NCI-H748 treated with DMSO at 0.1 percent for 48 hours (cell line): ENCODE data around the gene CMIP.
A peak's percentile ranks its signal among the peaks of the same experiment; 100 is the strongest.
"Not testable (repeated sequence)": the region's sequence is repeated elsewhere in the genome, so short reads cannot be mapped to it uniquely, and the experiment has no call there.

Experiments used
- DNase-seq: peaks from one replicate; lab custom pipeline; 2025; lab: John Stamatoyannopoulos, UW

CMIP gene

DNA sequence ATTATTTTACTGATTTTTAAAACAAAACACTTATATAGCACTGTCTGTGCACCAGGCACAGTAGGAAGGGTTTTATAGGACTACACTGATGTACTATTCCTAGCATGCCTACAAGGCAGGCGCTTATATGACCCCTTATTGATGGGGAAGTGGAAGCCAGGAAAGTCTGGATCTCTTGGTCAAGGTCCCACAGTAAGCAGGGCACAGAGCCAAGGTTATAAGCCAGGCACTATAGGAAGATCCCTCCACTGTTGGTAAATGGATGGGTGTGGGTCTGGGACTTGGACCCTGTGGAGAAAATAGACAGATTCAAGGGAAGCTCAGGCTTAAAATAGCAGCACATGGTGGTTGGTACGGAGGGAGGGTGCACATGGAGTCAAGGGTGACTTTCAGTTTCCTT, 275.4 kb downstream of the CMIP start:
- no peak for DNase-seq

DNA sequence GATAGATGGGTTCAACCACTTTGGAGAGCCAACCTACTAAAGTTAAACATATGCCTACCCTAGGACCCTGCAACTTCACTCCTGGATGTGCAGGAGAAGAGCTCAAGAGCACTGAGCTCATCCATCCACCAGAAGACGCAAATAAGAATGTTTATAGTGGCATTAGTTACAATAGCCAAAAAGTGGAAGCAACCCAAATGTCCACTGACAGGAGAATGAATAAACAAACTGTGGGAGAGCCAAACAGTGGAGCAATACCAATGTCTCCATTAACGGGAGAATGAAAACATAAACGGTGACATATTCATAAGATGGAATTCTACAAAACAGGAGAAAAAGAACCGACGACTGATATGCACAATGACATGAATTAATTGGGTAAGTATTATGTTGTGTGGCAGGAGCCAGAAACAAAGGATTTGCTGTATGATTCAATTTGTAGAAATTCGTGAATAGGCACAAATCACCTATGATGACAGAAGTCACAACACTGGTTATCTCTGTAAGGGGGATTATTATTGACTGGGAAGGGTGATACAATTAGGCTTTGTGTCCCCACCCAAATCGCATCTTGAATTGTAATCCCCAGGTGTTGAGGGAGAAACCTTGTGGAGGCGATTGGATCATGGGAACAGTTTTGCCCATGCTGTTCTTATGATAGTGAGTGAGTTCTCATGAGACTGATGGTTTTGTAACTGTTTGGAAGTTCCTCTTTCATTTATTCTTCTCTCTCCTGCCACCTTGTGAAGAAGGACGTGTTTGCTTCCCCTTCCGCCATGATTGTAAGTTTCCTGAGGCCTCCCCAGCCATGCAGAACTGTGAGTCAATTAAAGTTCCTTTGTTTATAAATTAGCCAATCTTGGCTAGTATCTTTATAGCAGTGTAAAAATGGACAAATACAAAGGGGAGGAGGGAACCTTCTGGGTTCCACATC, 276.6 kb downstream of the CMIP start:
- no peak for DNase-seq

DNA sequence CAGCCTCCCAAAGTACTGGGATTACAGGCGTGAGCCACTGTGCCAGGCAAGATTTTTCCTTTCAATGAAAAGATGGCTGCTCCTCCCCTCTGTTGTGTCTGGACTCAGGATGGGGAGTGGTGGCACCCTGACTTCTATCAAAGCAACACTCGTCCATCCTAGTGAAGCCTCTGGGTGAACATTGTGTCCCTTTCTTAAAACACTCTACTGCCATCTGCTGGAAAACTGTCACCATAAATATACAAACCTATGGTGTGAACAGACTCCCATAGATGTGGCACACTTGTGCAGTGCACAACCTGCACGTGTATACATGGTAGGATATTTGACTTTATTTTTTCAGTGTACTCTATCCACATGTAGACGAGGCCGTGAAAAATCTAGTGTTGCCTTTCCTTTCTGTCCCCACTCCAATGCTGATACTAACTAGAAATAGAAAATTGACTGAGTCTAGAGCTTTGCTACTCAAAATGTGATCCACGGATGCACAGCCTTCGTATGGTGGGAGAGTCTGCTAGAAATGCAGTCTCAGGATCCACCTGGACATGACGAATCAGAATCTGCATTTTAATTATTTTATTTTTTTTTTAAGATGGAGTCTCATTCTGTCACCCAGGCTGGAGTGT, 278.6 kb downstream of the CMIP start:
- peak; percentile 60 for DNase-seq

DNA sequence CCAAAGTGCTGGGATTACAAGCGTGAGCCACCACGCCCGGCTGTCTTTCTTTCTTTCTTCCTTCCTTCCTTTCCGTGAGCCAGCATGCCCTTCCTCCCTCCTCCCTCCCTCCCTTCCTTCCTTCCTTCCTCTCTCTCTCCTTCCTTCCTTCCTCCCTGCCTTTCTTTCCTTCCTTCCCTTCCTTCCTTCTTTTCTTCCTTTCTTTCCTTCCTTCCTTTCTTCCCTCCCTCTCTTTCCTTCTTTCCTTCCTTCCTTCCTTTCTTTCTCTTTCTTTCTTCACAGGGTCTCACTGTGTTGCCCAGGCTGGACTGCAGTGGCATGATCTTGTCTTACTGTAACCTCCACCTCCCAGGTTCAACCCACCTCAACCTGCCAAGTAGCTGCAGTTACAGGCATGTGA, 283.8 kb downstream of the CMIP start:
- DNase-seq, result no peak

DNA sequence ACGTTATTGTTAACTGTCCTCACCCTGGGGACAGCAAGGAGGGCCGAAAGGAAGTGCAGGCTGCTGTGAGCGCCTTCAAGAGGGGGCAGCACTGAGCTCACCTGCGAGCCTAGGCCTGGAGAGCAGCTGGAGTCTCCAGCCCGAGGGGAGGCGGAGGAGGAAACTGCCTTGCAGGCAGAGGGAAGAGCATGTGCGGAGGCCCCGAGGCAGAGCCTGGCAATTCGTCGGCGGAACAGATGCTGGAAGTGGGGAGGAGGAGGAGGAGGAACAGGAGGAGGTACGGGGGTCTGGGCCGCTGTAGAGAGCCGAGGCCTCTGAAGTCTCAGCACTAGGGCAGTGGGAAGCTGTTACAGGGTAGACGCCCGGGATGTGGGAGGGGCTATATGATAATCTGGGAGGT, 284.8 kb downstream of the CMIP start:
- DNase-seq, result no peak

DNA sequence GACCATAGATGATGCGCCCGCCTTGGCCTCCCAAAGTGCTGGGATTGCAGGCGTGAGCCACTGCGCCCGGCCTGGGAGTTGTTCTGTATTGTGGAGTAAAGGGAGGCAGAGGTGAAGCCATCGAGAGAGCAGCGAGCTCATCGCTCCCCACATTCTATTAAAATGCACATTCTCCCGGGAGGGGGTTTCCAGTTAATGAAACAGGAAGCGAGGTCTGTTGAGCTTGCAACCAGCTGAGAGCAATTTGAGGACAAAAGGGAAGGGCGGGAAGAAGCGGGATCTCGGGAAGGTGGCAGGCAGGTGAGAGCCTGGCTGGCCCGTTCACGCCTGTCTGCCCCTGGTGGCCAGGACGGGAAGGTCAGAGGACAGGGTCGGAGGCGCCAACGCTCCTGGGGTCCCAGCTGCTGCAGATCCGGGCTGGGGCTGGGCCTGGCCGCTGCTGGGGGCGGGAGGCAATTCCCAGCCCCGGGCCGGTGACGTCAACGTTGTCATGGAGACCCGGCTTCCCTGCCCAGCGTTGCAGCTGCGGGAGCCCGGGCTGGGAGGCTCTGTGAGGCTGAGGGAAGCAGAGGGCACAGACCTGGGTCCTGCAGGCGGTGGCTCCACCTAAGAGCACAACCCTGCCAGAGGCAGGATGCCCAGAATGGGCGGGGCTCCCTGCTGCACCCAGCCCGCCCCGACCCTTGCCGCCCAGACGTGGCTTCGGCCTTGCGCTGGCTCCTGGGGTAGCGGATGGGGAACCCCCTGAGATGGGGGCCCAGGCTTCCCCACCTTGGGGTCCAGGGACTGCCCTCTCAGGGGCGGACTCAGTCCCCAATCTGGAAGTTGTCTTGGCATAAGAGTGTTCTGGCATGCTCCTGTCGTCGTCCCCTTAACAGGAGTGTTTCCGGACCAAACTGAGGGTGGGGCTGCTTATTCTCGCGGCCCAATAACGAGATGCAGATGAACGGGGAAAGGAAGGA, 285.8 kb downstream of the CMIP start:
- DNase-seq, result peak; percentile 86

DNA sequence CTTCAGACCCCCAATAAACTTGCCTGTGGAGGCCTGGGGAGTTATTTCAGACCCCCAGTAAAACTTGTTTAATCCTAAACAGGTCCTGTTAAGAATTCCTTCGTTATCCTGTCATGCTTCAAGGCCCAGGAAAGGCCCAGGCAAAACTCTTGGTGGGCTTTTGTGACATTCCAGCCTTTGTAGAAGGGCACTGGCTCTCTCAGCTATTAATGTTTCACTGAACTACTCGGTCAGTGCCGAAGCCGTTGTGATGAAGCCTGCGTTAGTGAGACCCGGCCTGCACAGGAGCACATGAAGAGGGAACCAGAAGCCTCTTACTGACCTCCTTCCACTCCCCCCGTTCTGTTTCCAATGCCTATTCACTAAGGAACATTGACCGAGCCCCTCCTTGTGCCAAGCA, 287.0 kb downstream of the CMIP start:
- DNase-seq, result no peak

DNA sequence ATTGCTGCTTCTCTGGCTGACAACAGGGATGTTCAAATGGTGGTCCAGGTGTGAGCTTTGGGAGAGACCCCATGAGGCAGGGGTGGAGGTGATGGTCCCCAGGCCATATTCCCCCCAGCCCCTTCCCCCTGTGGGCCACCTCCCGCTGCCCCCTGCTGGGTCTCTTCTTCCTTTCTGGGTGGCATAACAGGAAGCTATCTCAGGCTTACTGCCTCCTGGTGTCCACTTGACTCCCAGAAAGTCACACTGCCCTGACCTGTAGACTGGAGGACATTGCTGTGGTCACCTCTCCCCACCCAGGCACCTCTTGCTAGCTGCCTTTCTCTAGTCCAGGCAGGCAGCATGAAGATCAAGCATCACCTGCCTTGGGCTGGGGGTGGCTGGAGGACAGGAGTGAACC, 288.1 kb downstream of the CMIP start:
- no peak for DNase-seq

DNA sequence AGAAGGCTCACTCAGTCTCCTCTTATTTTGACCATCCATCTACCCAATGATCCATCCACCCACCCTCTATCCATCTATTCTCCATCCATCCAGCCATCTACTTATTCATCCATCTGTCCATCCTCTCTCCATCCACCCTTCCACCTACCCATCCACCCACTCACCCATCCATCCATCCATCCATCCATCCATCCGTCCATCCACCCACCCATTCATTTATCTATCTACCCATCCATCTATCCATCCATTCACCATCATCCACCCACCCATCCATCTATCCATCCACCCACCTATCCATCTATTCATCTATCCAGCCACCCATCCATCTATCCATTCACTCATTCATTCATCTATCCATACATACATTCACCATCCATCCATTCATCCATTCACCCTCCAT, 288.7 kb downstream of the CMIP start:
- no peak for DNase-seq

DNA sequence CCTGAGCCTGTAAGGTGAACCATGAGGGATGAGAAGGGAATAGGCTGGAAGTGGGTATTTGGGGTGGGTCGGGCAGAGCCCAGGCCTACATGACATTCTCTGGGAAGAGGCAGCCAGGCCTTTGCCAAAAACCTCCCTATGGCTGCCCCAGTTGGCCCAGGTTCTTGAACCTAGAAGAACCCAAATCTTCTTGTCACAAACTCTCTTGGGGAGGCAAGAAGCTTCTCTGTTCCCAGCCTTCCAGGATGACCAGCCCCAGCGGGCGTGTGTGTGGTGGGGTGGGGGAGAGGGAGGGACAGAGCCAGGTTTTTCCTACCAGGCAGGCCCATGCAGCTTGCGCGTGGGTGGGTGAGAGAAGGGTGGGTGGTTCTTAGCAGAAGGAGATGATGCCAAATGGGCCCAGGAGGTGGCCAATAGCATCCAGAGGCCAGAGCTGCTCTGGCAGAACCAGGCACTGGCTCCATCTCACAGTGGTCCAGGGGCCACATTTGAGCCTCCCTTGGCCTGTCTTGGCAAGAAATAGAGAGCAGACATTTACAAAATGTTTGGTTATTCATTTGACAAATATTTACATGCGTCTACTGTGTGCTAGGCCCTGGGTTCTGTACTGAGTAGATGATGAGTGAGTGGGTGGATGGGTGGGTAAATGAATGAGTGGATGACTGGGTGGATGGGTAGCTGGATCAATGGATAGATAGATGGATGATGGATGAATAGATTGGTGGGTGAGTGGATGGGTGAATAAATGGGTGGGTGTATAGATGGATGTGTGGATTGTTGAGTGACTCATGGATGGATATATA, 290.2 kb downstream of the CMIP start:
- no peak for DNase-seq

DNA sequence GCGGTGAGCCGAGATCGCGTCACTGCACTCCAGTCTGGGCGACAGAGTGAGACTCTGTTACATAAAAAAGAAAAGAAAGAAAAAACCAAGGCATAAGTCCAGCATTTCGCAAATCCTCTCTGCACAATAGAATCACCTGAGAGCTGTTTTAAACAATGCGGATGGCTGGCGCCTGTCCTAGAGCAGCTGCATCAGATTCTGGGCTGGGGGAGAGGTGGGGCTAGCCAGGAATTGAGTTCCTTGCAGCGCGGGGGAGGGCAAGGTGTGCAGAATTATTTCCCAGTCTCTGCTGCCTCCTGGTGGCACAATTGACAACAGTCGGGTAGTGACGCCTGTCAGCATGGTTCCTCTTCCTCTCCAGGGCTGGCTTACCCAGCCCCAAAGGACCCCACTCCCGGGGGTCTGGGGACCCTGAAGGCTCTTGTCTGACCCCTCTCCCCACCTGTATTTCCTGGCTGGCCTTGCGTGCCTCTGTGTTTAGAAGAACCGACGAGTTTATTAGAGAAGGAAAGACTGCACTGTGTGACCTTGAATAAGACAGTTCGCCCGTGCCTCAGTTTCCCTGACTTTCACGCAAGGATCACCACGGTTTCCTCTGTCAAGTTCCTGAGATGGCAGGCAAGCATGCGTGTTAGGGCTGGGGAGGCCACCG, 293.4 kb downstream of the CMIP start:
- DNase-seq, result peak; percentile 62

DNA sequence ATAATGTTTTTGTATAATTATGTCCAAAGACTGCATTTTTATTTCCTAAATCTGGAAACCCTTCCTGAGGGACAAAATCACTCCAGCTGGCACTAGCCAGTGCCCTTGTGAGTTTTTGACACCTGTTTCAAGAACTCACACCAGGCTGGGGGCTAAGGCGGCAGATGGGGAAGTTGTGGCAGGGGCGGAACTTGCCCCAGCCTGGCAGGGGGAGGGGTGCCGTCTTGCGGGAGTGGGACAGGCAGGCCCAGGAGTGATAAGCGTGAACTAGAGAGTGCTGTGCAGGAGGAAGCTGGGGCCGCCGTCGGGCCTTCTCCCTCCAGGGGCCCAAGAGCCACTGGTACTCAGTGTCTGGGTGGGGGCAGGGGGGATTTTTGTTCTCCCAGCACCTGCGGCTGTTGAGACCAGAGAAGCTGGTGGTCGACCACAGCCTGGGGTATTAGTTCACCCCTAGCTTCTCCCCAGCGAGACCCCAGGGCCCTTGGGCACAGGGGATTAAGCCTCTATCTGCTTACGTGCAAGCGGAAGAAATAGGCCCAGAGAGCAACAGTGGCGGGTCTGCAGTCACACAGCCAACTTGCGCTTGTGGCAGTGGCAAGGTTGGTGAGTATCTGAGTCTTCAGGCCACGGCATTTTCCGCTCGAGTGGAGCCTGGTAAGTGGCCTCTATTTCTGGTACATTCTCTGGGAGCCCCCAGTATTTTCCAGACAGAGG, 294.3 kb downstream of the CMIP start:
- DNase-seq, result no peak

DNA sequence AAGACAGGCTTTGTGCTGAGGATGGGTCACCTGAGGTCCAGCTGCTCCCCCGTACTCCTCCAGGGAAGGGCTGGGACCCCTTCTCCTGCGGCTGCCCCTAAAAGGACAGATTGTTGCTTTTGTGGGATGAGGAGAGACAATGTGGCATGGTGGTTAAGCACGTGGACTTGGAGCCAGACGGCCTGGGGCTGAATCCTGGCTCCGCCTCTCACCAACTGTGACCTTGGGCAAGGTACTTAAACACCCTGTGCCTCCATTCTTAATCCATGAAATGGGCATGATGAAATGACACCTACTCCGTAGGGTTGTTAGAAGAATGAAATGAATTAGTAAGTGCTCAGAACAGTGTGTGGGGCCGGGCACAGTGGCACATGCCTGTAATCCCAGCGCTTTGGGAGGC, 294.9 kb downstream of the CMIP start:
- no peak for DNase-seq

DNA sequence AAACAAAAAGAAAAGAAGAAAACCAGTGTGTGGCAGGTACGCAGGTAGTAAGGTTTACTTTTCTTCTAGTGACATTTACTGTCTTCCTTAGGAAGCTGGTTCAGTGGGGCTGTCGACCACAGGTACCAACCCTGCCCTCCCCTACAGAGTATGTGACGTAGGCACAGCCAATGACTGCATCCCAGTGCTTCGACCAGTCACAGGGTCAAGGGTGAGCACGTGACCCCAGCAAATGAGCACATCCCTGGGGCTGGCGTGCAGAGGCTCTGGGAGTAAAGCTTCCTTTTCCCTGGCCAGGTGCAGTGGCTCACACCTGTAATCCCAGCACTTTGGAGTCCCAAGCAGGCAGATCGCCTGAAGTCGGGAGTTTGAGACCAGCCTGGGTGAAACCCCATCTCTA, 295.6 kb downstream of the CMIP start:
- no peak for DNase-seq

DNA sequence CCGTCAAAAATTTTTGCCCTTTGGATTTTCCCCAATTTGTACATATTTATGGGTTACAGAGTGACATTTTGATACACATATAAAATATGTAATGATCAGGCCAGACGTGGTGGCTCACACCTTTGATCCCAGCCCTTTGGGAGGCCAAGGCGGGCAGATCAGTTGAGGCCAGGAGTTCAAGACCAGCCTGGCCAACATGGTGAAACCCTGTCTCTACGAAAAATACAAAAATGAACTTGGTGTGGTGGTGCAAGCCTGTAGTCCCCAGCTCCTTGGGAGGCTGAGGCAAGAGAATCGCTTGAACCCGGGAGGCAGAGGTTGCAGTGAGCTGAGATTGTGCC, 296.8 kb downstream of the CMIP start:
- not testable (repeated sequence) for DNase-seq

DNA sequence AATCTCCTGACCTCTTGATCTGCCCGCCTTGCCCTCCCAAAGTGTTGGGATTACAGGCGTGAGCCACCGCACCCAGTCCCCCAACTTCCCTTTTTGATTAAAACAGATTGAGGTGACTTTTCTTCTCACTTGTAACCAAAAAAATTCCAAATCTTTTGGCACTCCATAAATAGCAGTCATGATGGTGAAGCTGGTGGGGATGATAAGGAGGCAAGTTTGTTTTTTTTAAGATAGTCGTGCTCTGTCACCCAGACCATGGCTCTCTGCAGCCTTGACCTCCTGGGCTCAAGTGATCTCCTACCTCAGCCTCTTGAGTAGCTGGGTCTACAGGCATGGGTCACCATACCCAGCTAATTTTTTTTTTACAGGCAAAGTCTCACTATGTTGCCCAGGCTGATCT, 299.8 kb downstream of the CMIP start:
- DNase-seq, result no peak

DNA sequence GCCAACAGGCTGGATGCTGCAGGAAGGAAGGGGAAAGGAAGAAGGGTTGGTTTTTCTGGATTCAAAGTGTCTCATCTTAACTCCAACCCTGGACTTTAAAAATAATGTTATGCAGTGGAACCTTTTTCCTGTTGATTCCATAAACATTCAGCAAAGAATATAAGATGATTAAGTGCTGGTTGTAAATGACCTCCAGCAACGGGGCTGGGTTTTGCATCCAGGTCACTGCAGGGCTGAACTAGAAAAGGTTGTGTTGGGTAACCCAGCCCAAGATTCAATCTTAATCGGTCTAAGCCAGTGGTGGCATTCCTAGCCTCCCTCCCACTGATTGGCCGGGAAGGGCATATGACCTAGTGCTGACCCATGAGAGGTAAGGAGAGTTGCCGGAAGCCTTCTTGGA, 300.3 kb downstream of the CMIP start:
- DNase-seq, result no peak

DNA sequence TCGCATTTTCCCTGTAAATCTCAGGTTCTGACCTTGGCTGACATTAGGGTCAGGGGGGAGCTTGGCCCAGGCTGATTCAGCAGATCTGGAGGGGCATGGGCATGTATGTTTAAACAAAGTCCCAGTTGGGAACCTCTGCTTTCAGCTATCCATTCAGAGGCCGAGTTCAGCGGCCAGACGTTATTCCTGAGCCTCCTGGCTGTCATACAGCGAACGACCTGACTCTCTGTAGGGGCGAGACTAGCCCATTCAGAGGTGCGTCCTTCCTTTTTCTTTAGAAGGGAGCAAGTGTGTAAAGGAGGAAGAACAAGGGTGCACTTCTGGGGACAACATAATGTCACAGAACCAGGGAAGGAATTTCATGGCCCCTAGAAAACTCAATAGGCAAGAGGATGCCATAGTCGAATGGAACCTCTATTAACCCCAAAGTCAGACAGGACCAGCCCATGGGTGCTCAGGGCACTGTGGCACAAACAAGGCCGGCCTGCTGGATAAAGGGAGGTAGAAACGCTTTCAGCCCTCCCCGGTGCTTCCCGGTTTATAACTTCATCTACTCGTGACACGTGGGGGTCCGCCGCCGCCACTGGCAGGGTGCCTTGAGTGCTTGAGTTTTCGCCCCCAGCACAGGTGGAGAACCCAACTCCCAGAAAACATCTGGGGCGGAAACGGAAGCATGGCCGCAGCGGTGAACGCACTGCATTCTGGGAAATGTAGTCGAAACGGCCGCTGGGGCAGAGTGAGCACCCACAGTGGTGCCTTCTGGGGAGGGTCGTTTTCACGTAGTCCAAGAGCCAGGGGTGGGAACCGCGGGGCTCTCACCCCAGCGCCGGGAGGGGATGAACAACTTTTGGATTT, 301.3 kb downstream of the CMIP start:
- DNase-seq, result peak; percentile 16

DNA sequence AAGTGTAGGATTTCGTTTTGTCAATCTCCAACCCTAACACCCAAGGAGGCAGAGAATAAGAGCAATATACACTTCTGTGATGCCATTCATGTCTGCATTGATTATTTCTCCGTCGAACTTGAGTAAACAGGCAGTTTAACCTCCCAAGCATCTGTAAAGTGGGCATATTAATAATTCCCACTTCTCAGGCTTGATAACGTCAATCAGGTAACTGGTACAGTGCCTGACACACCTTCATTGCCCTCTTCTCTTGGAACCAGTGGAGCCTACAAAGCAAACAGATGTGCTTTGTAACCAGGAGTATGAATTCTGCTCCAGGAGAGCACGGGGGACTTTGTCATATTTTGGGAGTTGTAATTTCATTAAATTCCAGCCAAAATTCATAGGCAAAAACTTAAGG, 302.0 kb downstream of the CMIP start:
- no peak for DNase-seq
